NCI-H1417 treated with DMSO at 0.1 percent for 48 hours (cell line): ENCODE results near the gene PEAK3.

ENCODE experiments used
- DNase-seq: peaks from one replicate; lab custom pipeline; 2025; lab: John Stamatoyannopoulos, UW

PEAK3 gene

DNA sequence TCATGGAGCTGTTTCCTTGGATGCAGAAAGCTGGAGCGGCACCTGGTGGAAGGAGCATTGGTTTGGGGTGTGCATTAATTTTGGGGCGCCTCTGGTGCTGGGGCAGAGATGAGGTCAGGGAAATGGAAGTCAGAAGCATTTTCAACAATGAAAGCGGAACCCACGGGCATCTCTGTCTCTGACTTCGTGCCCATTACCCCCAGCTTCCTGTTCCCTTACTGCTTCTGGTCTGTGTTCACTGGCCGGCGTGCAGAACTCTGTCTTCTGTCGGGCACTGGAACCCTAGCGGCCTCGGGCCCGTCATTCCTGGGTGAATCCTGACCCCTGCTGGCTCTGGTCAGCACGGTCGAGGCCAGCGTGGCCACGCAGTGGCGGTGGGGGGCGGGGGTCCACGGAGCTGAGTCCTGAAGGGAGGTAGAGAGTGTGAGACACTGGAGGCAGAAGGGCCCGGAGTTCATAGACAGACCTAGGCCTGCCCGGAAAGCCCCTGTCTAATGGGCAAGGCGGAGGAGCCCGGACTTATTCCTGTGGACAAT lies 33.9 kb upstream of the PEAK3 start:
- no peak for DNase-seq

DNA sequence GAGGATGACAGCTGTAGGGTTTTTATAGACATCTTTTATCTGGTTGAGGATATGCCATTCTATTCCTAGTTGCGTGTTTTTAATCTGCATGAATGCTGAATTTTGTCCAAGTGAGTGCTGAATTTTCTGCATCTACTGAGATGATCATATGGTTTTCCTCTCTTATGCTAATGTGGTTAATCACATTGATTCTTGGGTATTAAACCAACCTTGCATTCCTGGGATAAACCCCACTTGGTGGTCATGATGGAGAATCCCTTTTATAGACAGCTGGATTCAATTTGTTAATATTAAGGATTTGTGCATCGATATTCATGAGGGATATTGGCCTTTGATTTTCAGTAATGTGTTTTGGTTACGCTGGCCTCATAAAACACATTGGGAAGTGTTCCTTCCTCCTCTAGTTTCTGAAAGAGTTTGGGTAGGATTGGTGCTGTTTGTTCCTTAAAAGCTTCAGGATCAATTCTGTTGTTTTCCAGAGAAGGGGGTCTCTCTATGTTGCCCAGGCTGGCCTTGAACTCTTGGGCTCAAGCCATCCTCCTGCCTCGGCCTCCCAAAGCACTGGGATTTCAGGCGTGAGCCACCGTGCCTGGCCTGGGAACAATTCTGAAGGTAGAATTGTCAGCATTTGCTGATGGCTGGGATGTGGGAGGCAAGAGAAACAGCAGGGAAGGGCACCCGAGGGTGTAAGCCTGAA lies 33.3 kb upstream of the PEAK3 start:
- DNase-seq = no peak

DNA sequence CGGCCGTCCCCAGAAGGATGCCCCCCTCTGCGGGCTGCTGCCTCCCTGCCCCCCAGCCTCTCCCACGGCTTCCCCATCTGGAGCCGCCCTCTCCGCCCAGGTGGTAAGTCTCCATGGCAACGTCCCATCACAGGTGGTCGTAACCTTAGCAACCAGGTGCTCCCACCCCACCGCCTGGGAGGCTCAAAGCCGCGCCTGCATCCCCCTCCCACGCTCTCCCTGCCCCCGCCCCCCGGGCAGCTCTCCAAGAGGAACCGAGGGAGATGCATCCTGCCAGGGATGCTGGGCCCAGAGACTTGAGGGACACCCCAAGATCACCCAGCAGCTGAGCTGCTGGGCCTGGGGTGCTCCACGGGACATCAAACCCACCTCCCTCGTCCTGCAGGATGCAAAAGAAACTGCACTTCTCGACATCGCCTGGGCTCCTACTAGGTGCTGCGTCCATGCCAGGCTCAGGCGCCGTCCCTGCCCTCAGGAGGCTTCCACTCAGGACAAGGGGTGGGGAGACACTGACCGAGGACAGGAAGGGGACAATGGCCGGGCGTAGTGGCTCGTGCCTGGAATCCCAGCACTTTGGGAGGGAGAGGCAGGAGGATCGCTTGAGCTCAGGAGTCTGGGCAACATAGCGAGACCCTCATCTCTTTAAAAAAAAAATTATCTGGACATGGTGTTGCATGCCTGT lies 31.0 kb upstream of the PEAK3 start:
- no peak for DNase-seq

DNA sequence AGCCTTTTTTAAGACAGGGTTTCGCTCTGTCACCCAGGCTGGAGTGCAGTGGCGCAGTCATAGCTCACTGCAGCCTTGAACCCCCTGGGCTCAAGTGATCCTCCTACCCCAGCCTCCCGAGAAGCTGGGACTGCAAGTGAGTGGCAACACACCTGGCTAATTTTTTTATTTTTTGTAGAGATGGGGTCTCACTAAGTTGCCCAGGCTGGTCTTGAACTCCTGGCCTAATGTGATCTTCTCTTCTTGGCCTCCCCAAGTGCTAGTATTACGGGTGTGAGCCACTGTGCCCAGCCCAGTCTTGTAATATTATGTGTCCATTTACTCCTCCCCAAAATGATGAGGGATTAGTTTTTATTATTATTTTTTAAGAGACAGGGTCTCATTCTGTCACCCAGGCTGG lies 29.1 kb upstream of the PEAK3 start:
- DNase-seq = no peak

DNA sequence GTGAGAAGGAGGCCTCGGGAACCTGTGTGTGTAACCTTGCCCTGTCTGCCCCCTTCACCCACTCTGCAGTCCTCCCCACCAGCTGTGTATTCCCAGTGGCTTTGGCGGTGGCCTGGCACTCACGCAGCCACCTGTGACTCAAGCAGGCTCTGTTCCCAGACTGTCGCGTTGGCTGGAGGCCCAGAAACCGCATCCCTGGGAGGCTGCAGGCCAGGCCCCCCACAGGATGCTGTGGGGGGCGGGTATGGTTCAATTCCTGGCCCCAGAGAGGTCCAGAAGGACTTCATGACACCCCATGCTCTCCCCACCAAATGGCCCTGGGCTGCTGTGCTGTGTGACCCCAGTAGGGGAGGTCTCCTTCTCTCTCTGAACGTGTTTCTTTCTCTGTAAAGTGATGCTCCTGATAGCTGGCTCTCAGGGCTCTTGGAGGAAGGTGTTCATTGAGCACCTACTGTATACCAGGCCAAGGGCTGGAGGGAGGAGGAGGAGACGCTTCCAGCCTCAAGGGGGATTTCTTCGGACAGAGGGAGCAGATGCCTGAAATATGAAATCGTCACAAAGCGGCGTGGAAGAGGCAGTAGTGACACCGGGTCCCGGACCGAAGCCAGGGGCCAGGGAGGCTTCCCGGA lies 27.9 kb upstream of the PEAK3 start:
- no peak for DNase-seq

DNA sequence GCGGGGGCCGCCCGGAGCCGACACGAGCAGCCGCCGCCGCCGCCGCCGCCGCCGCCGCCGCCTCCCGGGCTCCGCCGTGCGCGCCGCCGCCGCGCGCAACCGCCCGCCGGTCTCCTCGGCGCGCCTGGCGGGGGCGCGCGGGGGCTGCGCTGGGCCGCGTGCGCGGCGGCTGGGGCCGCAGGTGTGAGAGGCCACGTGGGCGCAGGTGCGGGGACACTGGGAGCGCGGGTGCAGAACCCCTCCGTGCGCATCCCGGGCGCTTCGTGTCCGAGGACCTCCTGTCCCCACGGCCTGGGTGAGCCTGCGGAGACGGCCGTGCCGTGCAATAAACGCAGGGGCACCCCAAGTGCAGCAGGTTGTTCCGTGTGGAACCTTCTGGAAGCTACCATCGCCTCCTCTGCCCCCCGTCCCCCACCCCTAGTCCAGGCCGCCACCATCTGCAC lies 26.2 kb upstream of the PEAK3 start, which contains the start of gene LINGO3:
TSS of gene LINGO3 (minus strand) at position 41 of the 443 bp plus-strand sequence. CDS start 16,378 bp downstream, outside the sequence.
- no peak for DNase-seq

DNA sequence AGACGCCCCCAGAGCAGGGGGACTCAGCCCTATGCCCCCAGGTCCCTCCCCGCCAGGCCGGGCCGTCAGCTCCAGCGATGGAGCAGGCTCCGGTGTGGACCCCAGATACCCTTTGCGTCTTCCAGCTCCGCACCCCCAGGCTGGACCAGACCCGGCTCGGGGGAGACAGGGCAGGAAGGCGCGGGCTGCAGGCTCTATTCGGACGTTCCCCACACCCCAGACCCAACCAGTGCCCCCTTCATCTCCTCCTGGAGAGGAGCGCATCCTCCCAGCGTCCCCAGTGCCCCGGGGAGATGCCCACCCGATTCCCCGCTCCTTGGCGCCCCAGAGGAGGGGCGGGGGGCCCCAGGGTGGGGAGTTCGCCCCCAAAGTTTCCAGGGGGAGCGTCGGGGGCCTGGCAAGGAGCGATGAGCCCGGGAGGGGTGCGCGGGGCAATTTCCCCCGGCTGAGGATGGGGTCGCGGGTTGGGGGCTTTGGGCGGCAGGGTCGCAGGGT lies 25.6 kb upstream of the PEAK3 start:
- DNase-seq = no peak

DNA sequence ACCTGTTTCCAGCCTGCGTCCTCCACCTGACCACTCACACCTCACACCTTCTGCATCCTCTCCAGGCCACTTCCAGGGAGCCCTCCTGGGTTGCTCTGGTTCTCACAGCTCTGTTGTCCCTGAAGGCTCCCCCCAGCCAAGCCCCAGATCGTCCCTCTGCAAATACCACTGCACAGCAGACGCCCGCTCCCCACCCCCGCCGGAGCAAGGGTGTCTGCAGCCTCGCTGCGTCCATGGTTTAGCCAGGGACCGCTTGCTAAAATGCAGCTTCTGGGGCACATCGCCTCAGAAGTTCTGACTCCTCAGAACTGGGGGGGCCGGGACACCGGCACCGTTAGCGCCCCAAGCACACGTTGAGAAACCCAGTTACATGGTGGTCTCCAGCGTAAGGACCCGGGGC lies 25.0 kb upstream of the PEAK3 start:
- DNase-seq = no peak

DNA sequence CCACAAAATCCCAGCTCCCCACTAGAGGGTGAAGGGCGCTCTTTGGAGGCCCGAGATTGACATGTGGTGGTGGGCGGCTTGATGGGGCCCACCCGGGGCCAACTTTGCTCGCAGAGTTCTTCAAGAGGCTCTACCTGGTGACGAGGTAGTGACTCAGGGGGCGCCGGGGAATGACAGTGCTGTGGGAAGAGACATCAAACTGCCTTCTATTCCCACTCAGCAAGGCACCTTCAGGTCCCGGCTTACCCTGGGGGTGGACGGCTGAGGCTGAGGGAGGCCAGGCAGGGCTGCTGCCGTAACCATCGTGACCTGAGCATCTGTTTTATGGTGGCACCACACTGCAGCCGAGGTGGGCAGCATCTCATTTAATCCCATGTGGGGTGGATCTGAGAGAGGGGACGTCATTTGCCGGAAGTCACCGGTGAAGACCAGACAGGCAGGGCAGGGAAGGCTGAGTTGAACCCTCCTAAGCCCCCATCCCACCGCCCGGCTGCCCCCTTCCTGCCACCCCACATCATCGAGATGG lies 24.4 kb upstream of the PEAK3 start:
- no peak for DNase-seq

DNA sequence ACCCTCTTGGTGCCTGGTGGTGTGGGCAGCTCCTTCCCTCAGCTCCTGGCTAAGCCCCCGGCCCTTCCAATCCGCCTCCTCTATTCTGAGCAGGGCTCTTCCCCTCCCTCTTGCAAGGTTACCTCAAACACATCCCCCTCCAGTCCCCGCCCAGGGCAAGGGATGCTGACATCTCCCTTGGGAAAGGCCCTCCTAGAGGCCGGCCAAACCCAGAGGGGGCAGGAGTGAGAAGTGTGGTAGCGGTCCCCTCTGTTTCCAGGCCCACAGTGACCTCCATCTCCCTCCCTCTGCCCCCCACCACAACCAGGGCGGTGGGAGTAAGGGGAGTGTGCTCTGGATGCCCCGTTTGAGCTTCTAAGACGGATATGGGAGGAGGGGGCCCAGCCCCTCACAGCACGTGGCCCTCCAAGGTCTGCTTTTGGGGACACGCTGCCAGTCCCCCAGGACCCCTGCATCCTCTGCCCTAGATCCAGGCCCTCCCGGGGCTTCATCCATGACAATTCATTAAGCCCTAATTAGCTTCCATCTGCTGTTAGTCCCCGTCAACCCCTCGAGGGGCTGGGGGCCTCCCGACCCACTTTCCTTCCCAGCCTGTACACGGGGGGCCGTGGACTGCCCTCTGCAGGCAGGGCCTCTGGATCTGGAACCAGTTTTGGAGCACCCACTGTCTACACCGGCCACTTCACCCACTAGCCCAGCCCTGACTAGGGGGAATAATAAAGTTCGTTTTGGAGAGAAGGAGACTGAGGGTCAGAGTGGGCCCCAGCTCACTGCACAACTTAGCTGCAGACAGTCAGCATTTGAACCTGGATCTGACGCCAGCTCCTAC lies 23.7 kb upstream of the PEAK3 start:
- no peak for DNase-seq

DNA sequence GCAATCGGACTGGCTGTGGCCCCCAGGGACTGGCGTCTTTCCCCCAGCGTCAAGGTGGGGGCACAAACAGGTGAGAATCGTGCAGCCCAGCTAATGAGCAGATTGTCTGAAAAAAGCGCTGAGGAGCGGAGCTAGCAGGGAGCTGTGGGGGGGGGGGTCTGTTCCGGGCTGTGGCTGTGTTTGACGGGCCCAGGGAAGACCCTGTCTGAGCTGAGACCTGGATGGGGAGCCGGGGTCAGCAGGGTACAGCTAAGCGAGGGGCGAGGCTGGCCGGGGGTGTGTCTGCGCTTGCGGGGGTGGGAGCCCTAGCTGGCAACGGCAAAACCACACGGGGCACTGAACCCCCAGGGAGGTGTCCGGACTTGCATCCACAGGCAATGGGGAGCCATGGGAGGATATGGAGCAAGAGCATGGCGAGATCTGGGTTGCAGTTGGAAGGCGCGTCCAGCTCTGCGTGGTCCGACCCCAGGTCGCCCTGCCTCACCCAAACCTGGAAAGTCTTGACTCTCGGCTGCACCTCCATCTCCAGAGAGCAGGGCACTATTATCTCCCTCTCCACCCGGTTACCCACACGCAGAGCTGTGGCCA lies 21.3 kb upstream of the PEAK3 start:
- no peak for DNase-seq

DNA sequence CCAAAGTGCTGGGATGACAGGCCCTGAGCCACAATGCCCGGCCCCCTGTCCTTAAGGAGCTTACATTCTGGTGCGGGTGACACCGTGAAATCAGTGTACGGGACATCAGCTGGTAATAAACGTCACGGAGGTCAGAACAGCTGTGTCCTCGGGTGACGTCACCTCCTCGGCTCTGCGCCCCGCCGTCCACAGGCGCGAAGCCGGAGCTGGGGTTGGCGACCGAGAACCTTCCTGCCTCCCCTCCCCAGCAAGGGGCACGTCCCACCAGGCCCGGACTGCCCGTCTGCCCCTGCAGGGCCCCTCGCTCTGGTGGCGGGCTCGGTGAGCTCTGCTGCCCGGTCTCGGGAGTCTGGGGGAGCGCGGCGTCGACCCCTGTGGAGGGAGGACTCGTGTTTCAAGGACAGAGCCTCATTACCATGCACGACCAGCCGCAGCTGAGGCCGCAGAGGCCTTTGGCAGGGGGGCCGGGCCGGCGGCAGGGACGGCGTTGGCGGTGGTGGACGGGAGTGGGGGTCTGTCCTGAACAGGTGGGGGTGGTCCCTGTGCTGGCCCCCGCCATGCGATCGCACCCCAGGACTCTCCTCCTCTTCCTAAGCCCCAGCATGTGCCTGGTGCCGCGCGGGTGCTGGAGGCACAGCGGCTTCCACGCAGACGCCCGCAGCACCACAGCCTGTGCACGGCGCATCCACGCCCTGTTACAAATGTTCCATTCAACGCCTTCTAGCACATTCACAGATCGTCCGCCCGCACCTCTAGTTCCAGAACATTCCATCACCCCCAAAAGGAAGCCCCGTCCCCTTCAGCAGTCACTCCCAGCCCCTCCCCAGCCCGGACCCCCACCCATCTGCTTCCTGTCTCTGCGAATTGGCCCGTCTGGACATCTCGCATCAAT lies 20.6 kb upstream of the PEAK3 start:
- no peak for DNase-seq

DNA sequence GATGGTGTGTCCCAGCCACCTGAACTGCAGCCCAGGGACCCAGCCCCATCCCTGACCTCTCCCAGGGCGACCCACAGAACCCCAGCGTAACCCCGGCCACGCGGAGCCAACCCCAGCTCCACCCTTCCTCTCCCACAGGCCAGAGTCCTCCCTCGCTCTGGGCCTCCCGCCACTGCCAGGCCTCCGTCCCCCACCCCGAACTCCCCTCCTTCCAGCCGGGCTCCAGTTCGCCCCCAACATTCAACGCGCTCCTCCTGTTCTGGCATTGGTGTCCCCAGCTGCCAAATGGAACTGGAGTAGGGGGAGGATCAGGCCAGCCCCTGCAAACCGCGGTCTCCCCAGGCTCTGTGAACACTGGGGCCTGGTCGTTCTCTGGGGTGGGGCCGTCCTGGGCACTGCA lies 18.6 kb upstream of the PEAK3 start:
- DNase-seq = no peak

DNA sequence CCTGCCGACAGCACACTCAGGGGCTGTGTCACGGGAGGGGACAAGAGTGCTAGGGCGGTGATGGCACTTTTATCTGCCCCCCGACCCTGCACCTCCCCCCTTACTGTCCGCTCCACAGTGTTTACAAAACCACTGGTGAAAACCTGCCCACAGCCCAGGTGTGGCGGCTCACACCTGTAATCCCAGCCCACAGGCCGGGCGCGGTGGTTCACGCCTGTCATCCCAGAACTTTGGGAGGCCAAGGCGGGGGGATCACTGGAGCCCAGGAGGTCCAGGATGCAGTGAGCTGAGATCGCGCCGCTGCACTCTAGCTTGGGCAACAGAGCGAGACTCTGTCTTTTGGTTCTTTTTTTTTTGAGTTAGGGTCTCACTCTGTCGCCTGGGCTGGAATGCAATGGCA lies 14.2 kb upstream of the PEAK3 start:
- no peak for DNase-seq

DNA sequence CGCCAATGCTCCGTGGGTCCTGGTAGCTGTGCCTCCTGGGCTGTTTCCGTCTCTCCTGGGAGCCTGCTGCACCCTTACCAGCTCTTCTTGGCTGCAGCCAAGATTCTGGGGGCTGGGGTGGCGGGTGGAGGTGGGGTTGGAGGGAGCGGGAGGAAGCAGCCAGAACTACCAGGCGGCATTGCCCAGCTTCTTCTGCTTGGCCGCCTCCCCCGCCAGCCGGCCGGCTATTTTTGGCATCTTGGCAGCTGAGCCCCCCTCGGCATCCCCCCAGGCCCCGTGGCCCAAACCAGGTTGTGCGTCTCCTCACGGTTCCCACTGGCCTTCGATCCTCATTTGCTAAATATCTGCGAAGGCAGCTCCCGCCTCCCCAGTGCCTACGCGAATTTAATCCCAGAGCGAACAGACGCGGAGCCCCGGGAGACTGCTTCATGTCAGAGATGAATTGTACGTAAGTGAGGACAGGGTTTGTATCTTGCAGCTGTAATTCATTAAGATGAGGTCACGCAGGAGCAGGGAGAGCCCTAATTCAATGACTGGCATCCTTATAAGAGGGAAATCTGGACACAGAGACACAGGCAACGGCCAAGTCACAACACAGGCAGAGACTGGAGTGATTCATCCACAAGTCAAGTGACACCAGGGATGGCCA lies 12.8 kb upstream of the PEAK3 start:
- no peak for DNase-seq

DNA sequence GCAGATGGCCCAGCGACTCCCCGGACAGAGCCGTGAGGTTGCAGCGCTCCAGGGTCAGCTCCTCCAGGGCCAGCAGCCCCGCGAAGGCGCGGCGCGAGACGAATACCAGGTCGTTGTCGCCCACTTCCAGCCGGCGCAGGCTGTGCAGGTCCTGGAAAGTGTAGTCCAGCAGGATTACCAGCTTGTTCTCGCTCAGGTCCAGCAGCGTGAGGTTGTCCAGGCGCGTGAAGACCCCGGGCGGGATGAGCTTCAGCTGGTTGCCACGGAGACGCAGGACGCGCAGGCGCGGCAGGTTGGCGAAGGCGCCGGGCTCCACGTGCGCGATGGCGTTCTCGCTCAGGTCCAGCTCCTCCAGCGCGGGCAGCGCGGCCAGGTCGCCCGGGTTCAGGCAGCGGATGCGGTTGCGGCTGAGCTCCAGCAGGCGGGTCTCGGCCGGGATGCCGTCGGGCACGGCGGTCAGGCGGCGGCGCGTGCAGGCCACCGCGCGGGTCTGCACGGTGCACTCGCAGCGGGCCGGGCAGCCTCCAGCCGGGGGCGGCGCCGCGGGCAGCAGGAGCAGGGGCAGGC lies 9.3 kb upstream of the PEAK3 start:
- peak; percentile 63 for DNase-seq

DNA sequence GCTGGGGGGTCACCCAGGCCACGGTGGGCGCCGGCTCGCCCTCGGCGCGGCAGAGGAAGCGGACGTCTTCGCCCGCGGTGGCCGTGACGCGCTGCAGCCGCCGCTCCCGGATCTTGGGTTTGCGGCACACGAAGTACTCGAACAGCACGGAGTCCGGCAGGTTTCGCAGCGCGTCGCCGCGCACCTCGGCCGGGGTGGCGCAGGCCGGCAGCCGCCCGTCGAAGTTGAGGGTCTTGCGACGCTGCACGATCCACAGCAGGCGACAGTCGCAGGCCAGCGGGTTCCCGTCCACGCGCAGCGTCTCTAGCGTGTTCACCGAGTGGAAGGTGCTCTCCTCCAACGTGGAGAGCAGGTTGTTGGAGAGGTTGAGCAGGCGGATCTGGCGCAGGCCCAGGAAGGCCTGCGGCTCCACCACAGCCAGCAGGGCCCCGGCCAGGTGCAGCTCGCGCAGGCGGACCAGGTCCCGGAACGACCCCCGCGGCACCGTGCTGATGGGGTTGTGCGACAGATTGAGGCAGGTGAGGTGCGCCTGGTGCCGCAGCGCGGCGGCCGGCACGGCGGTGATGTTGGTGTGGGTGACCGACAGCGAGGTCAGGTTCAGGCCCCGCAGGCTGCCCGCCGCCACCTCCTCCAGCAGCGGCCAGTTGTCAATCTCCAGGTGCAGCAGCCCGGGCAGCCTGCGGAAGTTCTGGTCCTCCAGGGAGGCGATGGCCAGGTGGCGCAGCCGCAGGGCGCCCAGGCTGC lies 8.6 kb upstream of the PEAK3 start:
- no peak for DNase-seq

DNA sequence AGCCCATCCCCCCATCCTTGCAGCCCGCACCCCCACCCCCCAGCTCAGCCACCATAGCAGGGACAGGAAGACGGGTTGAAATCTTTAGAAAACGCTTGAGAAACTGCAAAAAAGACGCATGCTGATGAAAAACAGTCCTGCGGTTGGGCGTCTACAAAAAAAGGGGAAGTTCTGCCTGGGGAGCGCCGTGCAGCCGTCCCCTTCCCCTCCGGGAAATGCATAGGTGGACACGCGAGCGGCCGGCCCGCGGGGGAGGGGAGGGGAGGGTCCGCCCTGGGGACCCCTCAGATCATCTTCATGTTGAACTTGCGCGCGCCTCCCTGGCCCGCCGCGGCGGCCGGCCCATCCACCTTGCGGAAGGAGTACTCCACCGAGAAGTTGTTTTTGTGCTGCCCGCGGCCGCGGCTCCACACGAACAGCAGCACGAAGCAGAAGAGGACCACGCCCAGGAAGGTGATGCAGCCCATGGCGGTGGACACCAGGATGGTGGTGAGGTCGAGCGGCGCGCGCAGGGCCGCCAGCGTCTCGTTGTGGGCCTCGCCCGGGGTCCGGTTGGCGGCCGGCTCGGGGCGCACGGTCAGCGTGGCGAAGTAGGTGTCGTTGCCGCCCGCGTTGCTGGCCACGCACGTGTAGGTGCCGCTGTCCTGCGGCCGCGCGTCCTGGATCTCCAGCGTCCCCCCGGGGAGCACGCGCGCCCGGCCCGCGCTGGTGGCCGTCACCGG lies 7.9 kb upstream of the PEAK3 start:
- no peak for DNase-seq
